HG03064 (cell line): Measurements from ENCODE around the gene TNIP1.
A peak's percentile ranks its signal among the peaks of the same experiment; 100 is the strongest.

Experiments used
- ATAC-seq: cut with Tn5 transposase; IDR thresholded peaks from one replicate; pipeline ENCODE4 v1.9.1; 2021; ENCODE audit warnings: low read depth; ENCODE audit not compliant: unreplicated experiment

The TNIP1 gene

GRCh38 chr5:151080613-151081430 is at the start of gene TNIP1:
TNIP1 (minus strand) TSS chr5:151081034; CDS start chr5:151065095, 15,939 bp downstream.
- peak; percentile 75 for ATAC-seq

- ATAC-seq: no peak
These were observed 49.5 kb upstream of the TNIP1 start for GRCh38 chr5:151130235-151130921.

GRCh38 chr5:151128817-151129216 is 48.0 kb upstream of the TNIP1 start:
- no peak for ATAC-seq

- ATAC-seq: no peak
These were observed 47.1 kb upstream of the TNIP1 start for GRCh38 chr5:151127926-151128325.

GRCh38 chr5:151126199-151126645 is 45.4 kb upstream of the TNIP1 start:
- ATAC-seq: no peak

- no peak for ATAC-seq
These were observed 44.6 kb upstream of the TNIP1 start for GRCh38 chr5:151125421-151125820.

- ATAC-seq: peak; percentile 79
These were observed 43.3 kb upstream of the TNIP1 start for GRCh38 chr5:151123897-151124751.

- ATAC-seq: no peak
These were observed 42.0 kb upstream of the TNIP1 start for GRCh38 chr5:151122828-151123227.

GRCh38 chr5:151121665-151122064 is 40.8 kb upstream of the TNIP1 start:
- no peak for ATAC-seq

- no peak for ATAC-seq
These were observed 40.3 kb upstream of the TNIP1 start for GRCh38 chr5:151121095-151121494.

- ATAC-seq: no peak
These were observed 38.2 kb upstream of the TNIP1 start for GRCh38 chr5:151118913-151119575.

- ATAC-seq: no peak
These were observed 34.6 kb upstream of the TNIP1 start for GRCh38 chr5:151115272-151115905.

GRCh38 chr5:151113651-151114050 is 32.8 kb upstream of the TNIP1 start:
- ATAC-seq: no peak

GRCh38 chr5:151110992-151111391 is 30.2 kb upstream of the TNIP1 start:
- ATAC-seq: no peak

- ATAC-seq: no peak
These were observed 29.4 kb upstream of the TNIP1 start for GRCh38 chr5:151110122-151110681.

- no peak for ATAC-seq
These were observed 27.7 kb upstream of the TNIP1 start for GRCh38 chr5:151108566-151108965.

- ATAC-seq: no peak
These were observed 27.1 kb upstream of the TNIP1 start for GRCh38 chr5:151107738-151108520.

GRCh38 chr5:151107084-151107483 is 26.2 kb upstream of the TNIP1 start:
- ATAC-seq: no peak

- ATAC-seq: no peak
These were observed 25.7 kb upstream of the TNIP1 start for GRCh38 chr5:151106509-151106908.
